Spleen (tissue), 7 donors: ENCODE data around the gene DNHD1.

Experiments used
- CTCF ChIP-seq, 11 experiments: fragments of 200-600 bp in 7 of 11; fragments of 450-650 bp in 4 of 11; sonication (generic) in 4 of 11; IDR thresholded peaks in 8 of 11; conservative IDR thresholded peaks in 3 of 11; 1 replicate in 7 of 11; 2 replicates in 4 of 11; pipeline versions ENCODE4 v1.4.0 to v1.8.0; 2016 to 2021; ENCODE audit warnings: antibody characterized with exemption in 11 of 11, inconsistent platforms in 4 of 11, mild to moderate bottlenecking in 1 of 11
- POLR2A ChIP-seq, 3 donors: fragments of 450-650 bp; IDR thresholded peaks; one replicate each; pipeline ENCODE4 v1.5.1; 2017; ENCODE audit warnings: antibody characterized with exemption in 3 of 3, mild to moderate bottlenecking in 1 of 3
- POLR2AphosphoS5 ChIP-seq, 3 donors: sonication (generic); formaldehyde crosslinking; IDR thresholded peaks; one replicate each; pipeline ENCODE4 v1.5.1; 2017; ENCODE audit warnings: antibody characterized with exemption in 3 of 3
- donor health status: DM: no; HTN: no; CAD: no; lungs with moderate emphysema.
- donor health status: DM: no; HTN: no; CAD: no.
- donor health status: DM: no; HTN: no; CAD: no.

DNA sequence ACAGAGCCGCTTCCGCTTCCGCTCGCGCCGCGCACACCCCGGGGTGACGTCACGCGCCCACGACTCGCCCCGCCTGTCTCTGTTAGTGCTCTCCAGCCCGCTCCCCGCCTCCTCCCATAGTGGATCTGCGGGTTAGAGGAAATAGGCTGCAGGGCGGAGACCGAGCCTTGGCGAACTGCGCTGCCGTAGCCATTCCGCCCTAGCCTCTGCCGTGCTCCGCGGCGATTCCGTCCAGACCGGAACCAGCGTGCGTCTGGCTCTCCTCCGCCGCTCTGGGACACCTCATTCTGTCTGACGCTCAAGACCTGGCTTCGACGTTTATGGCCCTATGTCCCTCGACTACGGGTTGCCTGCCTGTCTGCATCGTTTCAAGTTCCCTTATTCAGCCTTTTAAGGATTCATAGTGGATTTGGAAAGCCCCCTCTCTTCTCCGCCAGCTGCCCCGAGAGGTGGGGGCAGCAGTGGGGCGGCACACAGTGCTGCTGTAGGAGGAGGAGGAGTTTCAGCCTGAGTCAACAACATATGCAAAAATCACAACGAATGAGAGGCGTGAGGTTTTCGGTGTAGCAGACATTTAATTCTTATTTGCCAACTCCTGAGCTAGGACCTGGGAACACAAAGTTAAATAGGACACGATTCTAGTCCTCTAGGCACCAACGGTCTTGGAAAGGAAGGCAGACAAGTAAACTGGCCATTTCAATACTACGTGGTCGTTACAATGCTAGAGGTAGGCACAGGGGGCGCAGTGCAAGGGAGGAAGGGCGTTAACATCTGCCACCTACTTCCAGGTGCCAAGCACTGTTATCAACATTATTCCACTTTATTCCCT, 115.3 kb downstream of the DNHD1 start, which contains the start of gene TAF10:
- TF ChIP-seq CTCF (IDR thresholded peaks at IDR 0.05 in 8 of 11, conservative IDR thresholded peaks at IDR 0.05 in 3 of 11) (peak in 8 of 11 experiments; percentile 36 to 61 (median 55)), POLR2A (IDR thresholded peaks at IDR 0.05) (peak in 2 of 3 donors; percentile 87 to 95), POLR2AphosphoS5 (IDR thresholded peaks at IDR 0.05) (peak; percentile 99 to 100 (median 99))
